OCI-LY1 (cell line): ENCODE data around the gene BAD.

Experiments used
- H2AFZ ChIP-seq: fragments of 200-600 bp; sonication (generic), shearing (Covaris generic); 2 replicates; pipeline ENCODE4 v1.6.0; 2014; ENCODE audit warnings: antibody characterized with exemption, mild to moderate bottlenecking, low read length
- H3F3A ChIP-seq: fragments of 200-600 bp; sonication (generic), shearing (Covaris generic); 2 replicates; pipeline ENCODE4 v1.6.0; 2014; ENCODE audit warnings: mild to moderate bottlenecking, antibody characterized with exemption, low read length, moderate library complexity; ENCODE audit not compliant: insufficient read depth
- H3K27ac ChIP-seq: fragments of 200-600 bp; sonication (generic); 2 replicates; pipeline ENCODE4 v1.5.1; 2014; ENCODE audit warnings: low read length, mixed run types, mild to moderate bottlenecking, low read depth; ENCODE audit not compliant: poor library complexity, severe bottlenecking
- H3K27me3 ChIP-seq: fragments of 200-600 bp; sonication (generic); 2 replicates; pipeline ENCODE4 v1.6.0; 2014; ENCODE audit warnings: antibody characterized with exemption, mild to moderate bottlenecking, low read length, moderate library complexity; ENCODE audit not compliant: insufficient read depth
- H3K36me3 ChIP-seq: fragments of 200-600 bp; sonication (generic); 2 replicates; pipeline ENCODE4 v1.6.1; 2014; ENCODE audit warnings: mild to moderate bottlenecking, antibody characterized with exemption, low read length, moderate library complexity, mixed read lengths; ENCODE audit not compliant: insufficient read depth
- H3K4me1 ChIP-seq: fragments of 200-600 bp; sonication (generic); 2 replicates; pipeline ENCODE4 v1.5.1; 2014; ENCODE audit warnings: mild to moderate bottlenecking, low read length, moderate library complexity; ENCODE audit not compliant: insufficient read depth, severe bottlenecking
- H3K4me2 ChIP-seq: fragments of 200-600 bp; sonication (generic), shearing (Covaris generic); 2 replicates; pipeline ENCODE4 v1.6.1; 2014; ENCODE audit warnings: low read length
- H3K4me3 ChIP-seq: fragments of 200-600 bp; sonication (generic); 2 replicates; pipeline ENCODE4 v1.5.1; 2014; ENCODE audit warnings: low read length, low read depth, mild to moderate bottlenecking, mixed read lengths; ENCODE audit not compliant: poor library complexity, severe bottlenecking
- H3K79me2 ChIP-seq: fragments of 200-600 bp; shearing (Covaris generic); 2 replicates; pipeline ENCODE4 v1.6.1; 2016; ENCODE audit warnings: mixed run types, low read length, mixed read lengths; ENCODE audit not compliant: insufficient read depth
- H3K9ac ChIP-seq: fragments of 200-600 bp; sonication (generic), shearing (Covaris generic); 2 replicates; pipeline ENCODE4 v1.6.1; 2014; ENCODE audit warnings: mild to moderate bottlenecking, low read length, mixed read lengths
- H3K9me2 ChIP-seq: fragments of 200-600 bp; sonication (generic), shearing (Covaris generic); 2 replicates; pipeline ENCODE4 v1.6.1; 2014; ENCODE audit warnings: low read depth, mild to moderate bottlenecking, low read length, mixed read lengths
- H3K9me3 ChIP-seq: fragments of 200-600 bp; shearing (Covaris generic); 2 replicates; pipeline ENCODE4 v1.6.1; 2014; ENCODE audit warnings: low read length, mixed read lengths
- H4K20me1 ChIP-seq: fragments of 200-600 bp; sonication (generic), shearing (Covaris generic); 2 replicates; pipeline ENCODE4 v1.6.0; 2016; ENCODE audit warnings: mild to moderate bottlenecking, low read length; ENCODE audit not compliant: insufficient read depth
- EZH2 ChIP-seq: fragments of 200-600 bp; sonication (generic), shearing (Covaris generic); IDR thresholded peaks from 2 replicates; pipeline ENCODE4 v1.8.0; 2017; ENCODE audit warnings: borderline replicate concordance, mixed run types, mild to moderate bottlenecking, antibody characterized with exemption, low read length, moderate library complexity, mixed read lengths
- TF ChIP-seq, protein P1 (sequence below): fragments of 200-600 bp; sonication (generic), shearing (Covaris generic); IDR thresholded peaks from 2 replicates; pipeline ENCODE4 v1.5.1; 2017; ENCODE audit warnings: mild to moderate bottlenecking, antibody characterized with exemption, low read length, moderate library complexity, mixed read lengths

BAD gene

GRCh38 chr11:64286801-64287159 lies 2.3 kb upstream of the BAD start:
- Histone ChIP-seq H3K27ac (no peak overlapping the region), H3K27me3 (peaks cover 8% of the 10 kb centered on the region; the same call in 1 of the 2 replicates), H3K9me2 (no peaks in the 10 kb centered on the region), H3F3A (no peaks in the 10 kb centered on the region), H3K36me3 (peaks cover 13% of the 10 kb centered on the region; the same call in 1 of the 2 replicates), H3K9me3 (no peaks in the 10 kb centered on the region), H3K4me3 (no peak overlapping the region), H2AFZ (no peak overlapping the region), H3K79me2 (no peaks in the 10 kb centered on the region), H4K20me1 (no peaks in the 10 kb centered on the region), H3K9ac (no peak overlapping the region), H3K4me1 (peaks cover 17% of the 10 kb centered on the region), H3K4me2 (no peak overlapping the region)
- no peak for TF ChIP-seq EZH2
- TF ChIP-seq, protein P1, sequence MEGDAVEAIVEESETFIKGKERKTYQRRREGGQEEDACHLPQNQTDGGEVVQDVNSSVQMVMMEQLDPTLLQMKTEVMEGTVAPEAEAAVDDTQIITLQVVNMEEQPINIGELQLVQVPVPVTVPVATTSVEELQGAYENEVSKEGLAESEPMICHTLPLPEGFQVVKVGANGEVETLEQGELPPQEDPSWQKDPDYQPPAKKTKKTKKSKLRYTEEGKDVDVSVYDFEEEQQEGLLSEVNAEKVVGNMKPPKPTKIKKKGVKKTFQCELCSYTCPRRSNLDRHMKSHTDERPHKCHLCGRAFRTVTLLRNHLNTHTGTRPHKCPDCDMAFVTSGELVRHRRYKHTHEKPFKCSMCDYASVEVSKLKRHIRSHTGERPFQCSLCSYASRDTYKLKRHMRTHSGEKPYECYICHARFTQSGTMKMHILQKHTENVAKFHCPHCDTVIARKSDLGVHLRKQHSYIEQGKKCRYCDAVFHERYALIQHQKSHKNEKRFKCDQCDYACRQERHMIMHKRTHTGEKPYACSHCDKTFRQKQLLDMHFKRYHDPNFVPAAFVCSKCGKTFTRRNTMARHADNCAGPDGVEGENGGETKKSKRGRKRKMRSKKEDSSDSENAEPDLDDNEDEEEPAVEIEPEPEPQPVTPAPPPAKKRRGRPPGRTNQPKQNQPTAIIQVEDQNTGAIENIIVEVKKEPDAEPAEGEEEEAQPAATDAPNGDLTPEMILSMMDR, result no peak

GRCh38 chr11:64285885-64286800 lies 1.7 kb upstream of the BAD start:
- H3F3A ChIP-seq, result no peaks in the 10 kb centered on the region
- no peaks in the 10 kb centered on the region for H4K20me1 ChIP-seq
- peak overlapping the region; percentile 98 for H3K4me2 ChIP-seq
- no peaks in the 10 kb centered on the region for H3K79me2 ChIP-seq
- peaks cover 6% of the 10 kb centered on the region; the same call in 1 of the 2 replicates for H3K27me3 ChIP-seq
- peak overlapping the region; percentile 87 for H3K9ac ChIP-seq
- H3K4me1 ChIP-seq, result peaks cover 17% of the 10 kb centered on the region
- no peak overlapping the region for H3K27ac ChIP-seq
- peak overlapping the region; percentile 86 for H3K4me3 ChIP-seq
- peaks cover 19% of the 10 kb centered on the region; the same call in 1 of the 2 replicates for H3K36me3 ChIP-seq
- no peak overlapping the region for H2AFZ ChIP-seq
- no peaks in the 10 kb centered on the region for H3K9me2 ChIP-seq
- no peaks in the 10 kb centered on the region for H3K9me3 ChIP-seq
- TF ChIP-seq EZH2, result no peak
- TF ChIP-seq, protein P1, result peak; percentile 23; the same call in 1 of the 2 replicates

DNA sequence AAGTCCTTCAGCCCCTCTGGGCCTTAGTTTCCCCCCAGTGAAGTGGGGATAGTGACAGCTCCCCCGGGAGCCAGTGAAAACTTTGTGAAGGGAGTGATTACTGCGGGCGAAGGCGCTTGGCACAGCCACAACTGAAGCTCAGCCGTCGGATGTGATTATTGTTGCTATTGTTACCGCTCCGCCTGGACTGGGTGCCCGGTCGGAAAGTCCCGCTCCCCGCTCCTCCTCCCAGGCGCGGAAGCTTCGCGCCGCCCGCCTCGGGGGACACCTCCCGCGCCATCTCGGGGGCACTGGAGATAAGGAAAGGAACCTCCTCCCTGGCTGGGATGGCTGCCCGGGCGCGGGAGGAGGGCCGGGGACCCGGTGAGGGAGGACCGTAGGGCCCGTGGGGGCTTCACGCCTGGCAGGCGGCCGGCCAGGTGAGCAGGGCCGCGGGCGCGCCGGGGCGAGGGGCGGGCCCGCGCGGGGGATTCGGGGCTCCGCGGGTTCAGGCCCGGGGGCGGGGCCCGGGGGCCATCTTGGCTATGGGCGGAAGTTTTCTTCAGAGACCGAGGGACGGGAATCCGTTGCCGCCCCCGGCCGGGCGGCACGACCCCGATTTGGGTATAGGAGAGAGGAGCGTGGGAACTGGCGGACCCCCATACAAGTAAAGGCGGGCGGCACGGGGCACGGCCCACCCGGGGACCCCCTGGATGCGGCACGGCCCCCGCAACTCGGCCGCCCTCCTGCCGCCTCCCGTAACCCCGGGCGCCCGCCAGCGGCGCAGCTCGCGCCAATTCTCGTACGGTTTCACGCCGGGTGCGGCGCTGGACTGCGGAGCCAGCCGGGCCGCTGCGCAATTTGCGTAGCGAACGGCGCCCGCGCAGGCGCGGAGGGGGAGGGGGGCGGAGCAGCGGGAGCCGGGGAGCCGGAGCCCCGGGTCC lies 758 bp upstream of the BAD start, which contains the start of gene GPR137:
TSS of gene GPR137 (plus strand) at position 887 of the 923 bp plus-strand sequence. CDS start 677 bp downstream, outside the sequence.
- Histone ChIP-seq H2AFZ (no peak within 1 kb of the TSS), H3K27me3 (no peaks in the 10 kb centered on the region; the same call in 1 of the 2 replicates), H3F3A (no peaks in the 10 kb centered on the region), H3K36me3 (peaks cover 20% of the 10 kb centered on the region; the same call in 1 of the 2 replicates), H3K27ac (peak within 1 kb of the TSS; percentile 87), H3K9me2 (no peaks in the 10 kb centered on the region), H3K4me2 (peak within 1 kb of the TSS; percentile 98), H3K4me1 (peaks cover 17% of the 10 kb centered on the region), H3K9ac (peak within 1 kb of the TSS; percentile 87), H3K79me2 (no peaks in the 10 kb centered on the region), H3K4me3 (peak within 1 kb of the TSS; percentile 86), H4K20me1 (no peaks in the 10 kb centered on the region), H3K9me3 (no peaks in the 10 kb centered on the region)
- TF ChIP-seq EZH2, result no peak
- TF ChIP-seq, protein P1, result no peak
